IMR-90 (cell line): Measurements from ENCODE around the gene SUN5. TPM values are rescaled to one million over a fixed set of nuclear protein-coding genes. Genes with fewer than 3 reads are reported as not detected.

ENCODE experiments used
- ATAC-seq: fragments of 200-7000 bp; cut with Tn5 transposase; 2 replicates; pipeline ENCODE4 v1.9.1; 2020; ENCODE audit warnings: low read depth, mild to moderate bottlenecking, moderate library complexity
- BruUV-seq: library from RNA; stranded (reverse); fragments of 400-500 nt; replicated peaks from 2 replicates; lab custom pipeline; 2021; lab: Mats Ljungman, UMichigan
- CTCF ChIA-PET: fragments of 300-600 bp; formaldehyde crosslinking; extraction: SDS; loops from one replicate; lab custom pipeline; 2021; ENCODE audit warnings: antibody characterized with exemption; lab: Yijun Ruan, JAX
- POLR2A ChIA-PET: fragments of 300-600 bp; sonication (Branson Sonifier 250); formaldehyde crosslinking; loops from one replicate; lab custom pipeline; 2022; ENCODE audit warnings: antibody characterized with exemption; ENCODE audit not compliant: unreplicated experiment; lab: Charles Lee
- DNase-seq: peaks from one replicate; pipeline ENCODE4 v3.0.0; 2013
- H2AFZ ChIP-seq: replicated peaks from 2 replicates; pipeline ENCODE3; 2013; ENCODE audit warnings: low read length, mild to moderate bottlenecking; ENCODE audit not compliant: poor library complexity
- H2AK5ac ChIP-seq: 2 replicates; pipeline ENCODE4 v1.6.1; 2013; ENCODE audit warnings: low read depth, low read length, inconsistent platforms
- H2AK9ac ChIP-seq: replicated peaks from 2 replicates; pipeline ENCODE3; 2013; ENCODE audit warnings: mild to moderate bottlenecking, low read depth, low read length, moderate library complexity; ENCODE audit not compliant: poor library complexity
- H2BK120ac ChIP-seq: 2 replicates; pipeline ENCODE4 v1.6.1; 2013; ENCODE audit warnings: low read depth, low read length, inconsistent platforms
- H2BK15ac ChIP-seq: 3 replicates; pipeline ENCODE4 v1.6.1; 2013; ENCODE audit warnings: low read depth, low read length, inconsistent platforms
- H2BK20ac ChIP-seq: 2 replicates; pipeline ENCODE4 v1.6.1; 2013; ENCODE audit warnings: low read depth, mild to moderate bottlenecking, inconsistent platforms, low read length, moderate library complexity
- H2BK5ac ChIP-seq: 2 replicates; pipeline ENCODE4 v1.6.1; 2013; ENCODE audit warnings: mild to moderate bottlenecking, low read depth, low read length, inconsistent platforms; ENCODE audit not compliant: poor library complexity, severe bottlenecking
- H3K14ac ChIP-seq: replicated peaks from 2 replicates; pipeline ENCODE4 v1.6.1; 2013; ENCODE audit warnings: low read depth, low read length, inconsistent platforms
- H3K18ac ChIP-seq: 2 replicates; pipeline ENCODE4 v1.6.1; 2013; ENCODE audit warnings: low read depth, low read length, control low read depth
- H3K23ac ChIP-seq: 2 replicates; pipeline ENCODE4 v1.6.1; 2013; ENCODE audit warnings: low read depth, low read length, inconsistent platforms
- H3K27ac ChIP-seq: 2 replicates; pipeline ENCODE4 v1.5.1; 2013; ENCODE audit warnings: mild to moderate bottlenecking, control low read depth, low read length; ENCODE audit not compliant: insufficient read depth
- H3K27me3 ChIP-seq: 2 replicates; pipeline ENCODE4 v1.6.1; 2013; ENCODE audit warnings: low read length; ENCODE audit not compliant: control insufficient read depth, insufficient read depth
- H3K36me3 ChIP-seq: 2 replicates; pipeline ENCODE4 v1.6.1; 2013; ENCODE audit warnings: low read length, mixed read lengths; ENCODE audit not compliant: control insufficient read depth, insufficient read depth
- H3K4ac ChIP-seq: 2 replicates; pipeline ENCODE4 v1.6.1; 2013; ENCODE audit warnings: low read depth, low read length, inconsistent platforms
- H3K4me1 ChIP-seq: 2 replicates; pipeline ENCODE4 v1.6.1; 2013; ENCODE audit warnings: low read length, mixed read lengths; ENCODE audit not compliant: control insufficient read depth, insufficient read depth
- H3K4me2 ChIP-seq: 2 replicates; pipeline ENCODE4 v1.6.1; 2013; ENCODE audit warnings: low read depth, mild to moderate bottlenecking, control low read depth, low read length, moderate library complexity
- H3K4me3 ChIP-seq: 2 replicates; pipeline ENCODE4 v1.5.1; 2013; ENCODE audit warnings: low read depth, mild to moderate bottlenecking, control low read depth, low read length, moderate library complexity; ENCODE audit not compliant: insufficient read depth
- H3K56ac ChIP-seq: 2 replicates; pipeline ENCODE4 v1.6.1; 2013; ENCODE audit warnings: low read length, inconsistent platforms; ENCODE audit not compliant: insufficient read depth; ENCODE audit errors: extremely low read depth
- H3K79me1 ChIP-seq, 2 experiments: 2 replicates each; pipeline ENCODE4 v1.6.1; 2013; ENCODE audit warnings: low read length in 2 of 2, inconsistent platforms in 1 of 2, low read depth in 1 of 2
- H3K9ac ChIP-seq: 2 replicates; pipeline ENCODE4 v1.6.1; 2013; ENCODE audit warnings: low read depth, low read length, control low read depth
- H3K9me1 ChIP-seq: 2 replicates; pipeline ENCODE4 v1.6.1; 2013; ENCODE audit warnings: low read length, inconsistent platforms; ENCODE audit not compliant: insufficient read depth
- H3K9me3 ChIP-seq: 2 replicates; pipeline ENCODE4 v1.6.1; 2013; ENCODE audit warnings: low read length; ENCODE audit not compliant: control insufficient read depth, insufficient read depth
- H4K20me1 ChIP-seq: 2 replicates; pipeline ENCODE4 v1.6.1; 2013; ENCODE audit warnings: low read length, inconsistent platforms; ENCODE audit not compliant: insufficient read depth
- H4K5ac ChIP-seq: 2 replicates; pipeline ENCODE4 v1.6.1; 2013; ENCODE audit warnings: mild to moderate bottlenecking, low read depth, low read length, control low read depth
- H4K8ac ChIP-seq, 2 experiments: 2 replicates each; pipeline ENCODE4 v1.6.1; 2013; ENCODE audit warnings: low read depth in 2 of 2, low read length in 2 of 2, control low read depth in 1 of 2, inconsistent platforms in 1 of 2
- H4K91ac ChIP-seq: 2 replicates; pipeline ENCODE4 v1.6.1; 2013; ENCODE audit warnings: low read depth, low read length, inconsistent platforms; ENCODE audit not compliant: insufficient read depth
- CEBPB ChIP-seq: IDR thresholded peaks from 2 replicates; pipeline ENCODE4 v1.6.1; 2012; ENCODE audit warnings: low read depth, low read length, improper control_type of control experiment
- FOS ChIP-seq: fragments of 150-350 bp; IDR thresholded peaks from 2 replicates; pipeline ENCODE4 v1.6.1; 2016; ENCODE audit warnings: low read depth, low read length
- MXI1 ChIP-seq: IDR thresholded peaks from 2 replicates; pipeline ENCODE4 v1.6.1; 2012; ENCODE audit warnings: low read depth, mild to moderate bottlenecking, low read length, moderate library complexity, borderline replicate concordance
- NFE2L2 ChIP-seq: fragments of 150-350 bp; IDR thresholded peaks from 2 replicates; pipeline ENCODE4 v1.6.1; 2016; ENCODE audit warnings: low read depth, mild to moderate bottlenecking, low read length
- POLR2A ChIP-seq: IDR thresholded peaks from 2 replicates; pipeline ENCODE4 v1.6.1; 2012; ENCODE audit warnings: mild to moderate bottlenecking, low read depth, low read length
- WGBS, 2 experiments: methylation state at CpG; one replicate each; pipeline versions ENCODE4 v1.1.5 to v1.1.7; 2013; ENCODE audit warnings: missing lambda C conversion rate in 2 of 2; ENCODE audit not compliant: insufficient read length in 1 of 2; ENCODE audit errors: extremely low coverage in 2 of 2; 5-methylcytosine and 5-hydroxymethylcytosine counted together
- dilution Hi-C: fragments of 300-500 bp; cut with HindIII; formaldehyde crosslinking; loops from one replicate; pipeline ENCODE4 v1.14.3; 2018; ENCODE audit warnings: low sequenced_read_pairs; ENCODE audit not compliant: unreplicated experiment
- in situ Hi-C: fragments of 300-500 bp; cut with MboI; formaldehyde crosslinking; loops from 3 replicates; pipeline ENCODE4 v1.14.3; 2019; ENCODE audit warnings: low sequenced_read_pairs, inconsistent platforms, mixed read lengths
- intact Hi-C: fragments of 100-400 bp; cut with micrococcal nuclease; formaldehyde crosslinking; loops from 2 replicates; pipeline ENCODE4 v1.10.0; 2022
- polyA plus RNA-seq, 3 experiments: library from polyadenylated mRNA; depleted of rRNA; stranded (reverse); fragments of >200 nt; gene quantifications; 2 replicates each; pipeline ENCODE4 v1.2.3, GENCODE V29; 2012; ENCODE audit warnings: low replicate concordance in 1 of 3
- total RNA-seq: library from RNA; depleted of rRNA; stranded (reverse); fragments of >200 nt; gene quantifications from 2 replicates; pipeline ENCODE4 v1.2.3, GENCODE V29; 2012
- TF ChIP-seq, protein P1 (sequence below): conservative IDR thresholded peaks from 2 replicates; pipeline ENCODE4 v1.5.1; 2012; ENCODE audit warnings: mild to moderate bottlenecking, low read depth, low read length, improper control_type of control experiment
- TF ChIP-seq, protein P2 (sequence below): fragments of 150-350 bp; IDR thresholded peaks from 2 replicates; pipeline ENCODE4 v1.6.1; 2017; ENCODE audit warnings: mild to moderate bottlenecking, antibody characterized with exemption, low read length, low read depth

Gene SUN5
- total and polyA plus RNA-seq, 2 of the 4 experiments (the other 2 are of a cell fraction), result not detected

DNA sequence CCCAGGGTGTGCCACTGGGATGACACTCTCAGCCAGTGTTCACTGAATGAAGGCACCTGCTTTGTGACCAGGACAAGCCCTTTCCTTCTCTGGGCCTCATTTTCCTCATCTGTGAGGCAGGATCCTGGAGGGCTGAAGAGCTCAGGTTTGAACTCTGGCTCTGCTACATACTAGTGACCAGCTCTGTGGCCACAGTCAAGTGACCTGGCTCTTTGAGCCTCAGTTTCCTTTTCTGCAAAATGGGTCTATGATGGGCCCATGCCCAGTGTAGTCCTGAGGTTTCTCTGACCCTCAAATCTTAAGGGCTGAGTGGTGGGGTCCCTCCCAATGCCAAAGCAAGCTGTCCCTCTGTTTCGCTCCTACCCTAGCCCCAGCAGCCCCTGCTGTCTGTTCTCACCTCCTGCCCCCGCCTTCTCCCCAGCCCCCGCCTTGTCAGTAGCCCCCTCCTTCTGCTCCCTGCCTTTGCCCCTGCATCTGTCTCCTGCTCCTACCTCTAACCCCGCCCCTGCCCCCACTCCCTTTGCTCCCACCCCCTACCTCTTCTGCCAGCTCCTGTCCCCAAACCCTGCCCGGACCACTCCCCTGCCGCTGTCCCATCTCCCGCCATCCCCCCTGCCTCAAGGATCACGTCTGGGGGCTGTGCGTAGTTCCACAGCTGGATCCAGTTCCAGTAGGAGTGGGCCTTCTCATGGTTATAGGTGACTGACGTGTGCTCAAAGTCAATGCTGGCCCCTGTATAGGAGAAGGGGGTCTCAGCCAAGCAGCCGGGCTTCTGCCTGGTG lies 17.0 kb downstream of the SUN5 start:
- peak overlapping the region; percentile 51 for H2AFZ ChIP-seq

More for the DNA sequence above, 17.0 kb downstream of the SUN5 start:
- Histone ChIP-seq H4K91ac (no peak overlapping the region), H2BK5ac (no peak overlapping the region), H3K36me3 (no peaks in the 10 kb centered on the region), H2AK5ac (no peak overlapping the region), H4K8ac (no peak overlapping the region), H3K4ac (no peak overlapping the region), H2AK9ac (no peak overlapping the region), H3K9ac (no peak overlapping the region), H3K18ac (no peak overlapping the region), H4K5ac (no peak overlapping the region), H3K27ac (no peak overlapping the region), H2BK15ac (no peak overlapping the region), H3K9me3 (no peaks in the 10 kb centered on the region), H3K4me1 (no peaks in the 10 kb centered on the region), H3K27me3 (peaks cover 5% of the 10 kb centered on the region), H3K56ac (no peak overlapping the region), H4K20me1 (no peaks in the 10 kb centered on the region), H3K4me2 (no peak overlapping the region), H3K9me1 (no peaks in the 10 kb centered on the region), H3K4me3 (no peak overlapping the region), H3K23ac (no peak overlapping the region), H3K79me1 (no peaks in the 10 kb centered on the region), H2BK20ac (no peak overlapping the region), H2BK120ac (no peak overlapping the region), H3K14ac (no peak overlapping the region)
- CTCF ChIA-PET, result no interaction called here
- TF ChIP-seq NFE2L2, result no peak
- TF ChIP-seq, protein P1, sequence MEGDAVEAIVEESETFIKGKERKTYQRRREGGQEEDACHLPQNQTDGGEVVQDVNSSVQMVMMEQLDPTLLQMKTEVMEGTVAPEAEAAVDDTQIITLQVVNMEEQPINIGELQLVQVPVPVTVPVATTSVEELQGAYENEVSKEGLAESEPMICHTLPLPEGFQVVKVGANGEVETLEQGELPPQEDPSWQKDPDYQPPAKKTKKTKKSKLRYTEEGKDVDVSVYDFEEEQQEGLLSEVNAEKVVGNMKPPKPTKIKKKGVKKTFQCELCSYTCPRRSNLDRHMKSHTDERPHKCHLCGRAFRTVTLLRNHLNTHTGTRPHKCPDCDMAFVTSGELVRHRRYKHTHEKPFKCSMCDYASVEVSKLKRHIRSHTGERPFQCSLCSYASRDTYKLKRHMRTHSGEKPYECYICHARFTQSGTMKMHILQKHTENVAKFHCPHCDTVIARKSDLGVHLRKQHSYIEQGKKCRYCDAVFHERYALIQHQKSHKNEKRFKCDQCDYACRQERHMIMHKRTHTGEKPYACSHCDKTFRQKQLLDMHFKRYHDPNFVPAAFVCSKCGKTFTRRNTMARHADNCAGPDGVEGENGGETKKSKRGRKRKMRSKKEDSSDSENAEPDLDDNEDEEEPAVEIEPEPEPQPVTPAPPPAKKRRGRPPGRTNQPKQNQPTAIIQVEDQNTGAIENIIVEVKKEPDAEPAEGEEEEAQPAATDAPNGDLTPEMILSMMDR, result no peak
- TF ChIP-seq POLR2A, result no peak
- TF ChIP-seq MXI1, result no peak
- TF ChIP-seq, protein P2, sequence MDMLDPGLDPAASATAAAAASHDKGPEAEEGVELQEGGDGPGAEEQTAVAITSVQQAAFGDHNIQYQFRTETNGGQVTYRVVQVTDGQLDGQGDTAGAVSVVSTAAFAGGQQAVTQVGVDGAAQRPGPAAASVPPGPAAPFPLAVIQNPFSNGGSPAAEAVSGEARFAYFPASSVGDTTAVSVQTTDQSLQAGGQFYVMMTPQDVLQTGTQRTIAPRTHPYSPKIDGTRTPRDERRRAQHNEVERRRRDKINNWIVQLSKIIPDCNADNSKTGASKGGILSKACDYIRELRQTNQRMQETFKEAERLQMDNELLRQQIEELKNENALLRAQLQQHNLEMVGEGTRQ, result no peak
- TF ChIP-seq FOS, result no peak
- TF ChIP-seq CEBPB, result no peak
- intact Hi-C loops, result no loop called here
- DNase-seq, result no peak
- WGBS, 2 experiments, result no CpG with 5 or more reads among the region's 11 CpGs
- BruUV-seq, result no TSS peak
- ATAC-seq, result no peak
- dilution Hi-C loops, result no loop called here
- POLR2A ChIA-PET, result no interaction called here
- in situ Hi-C loops, result no loop called here
